ENCODE measurements around the gene GATAD2A.

- TF ChIP-seq CTCF (conservative IDR thresholded peaks at IDR 0.05 in 1 of 2, IDR thresholded peaks at IDR 0.05 in 1 of 2; ENCODE audit: extremely low read depth in 1 of 2, insufficient read depth in 1 of 2, low read depth in 1 of 2, low read length in 2 of 2) (no peak), EZH2 (IDR thresholded peaks at IDR 0.05; ENCODE audit: borderline replicate concordance, low read length) (no peak)
Measured at GRCh38 chr19:19504754-19505668, 99.5 kb downstream of the GATAD2A start.

All from mammary epithelial cell (primary cell).